HG03280 (cell line): ENCODE results near the gene DPPA3.
"Not testable (repeated sequence)": the region's sequence is repeated elsewhere in the genome, so short reads cannot be mapped to it uniquely, and the experiment has no call there.

Experiments used
- ATAC-seq: cut with Tn5 transposase; IDR thresholded peaks from one replicate; pipeline ENCODE4 v1.9.1; 2021; ENCODE audit warnings: mild to moderate bottlenecking, moderate library complexity; ENCODE audit not compliant: unreplicated experiment

DPPA3 gene

GRCh38 chr12:7729746-7730145, 18.5 kb downstream of the DPPA3 start:
- no peak for ATAC-seq

GRCh38 chr12:7730984-7731383, 19.8 kb downstream of the DPPA3 start:
- ATAC-seq = not testable (repeated sequence)

GRCh38 chr12:7731486-7731885, 20.3 kb downstream of the DPPA3 start:
- ATAC-seq = no peak

GRCh38 chr12:7732993-7733392, 21.8 kb downstream of the DPPA3 start:
- no peak for ATAC-seq

DNA sequence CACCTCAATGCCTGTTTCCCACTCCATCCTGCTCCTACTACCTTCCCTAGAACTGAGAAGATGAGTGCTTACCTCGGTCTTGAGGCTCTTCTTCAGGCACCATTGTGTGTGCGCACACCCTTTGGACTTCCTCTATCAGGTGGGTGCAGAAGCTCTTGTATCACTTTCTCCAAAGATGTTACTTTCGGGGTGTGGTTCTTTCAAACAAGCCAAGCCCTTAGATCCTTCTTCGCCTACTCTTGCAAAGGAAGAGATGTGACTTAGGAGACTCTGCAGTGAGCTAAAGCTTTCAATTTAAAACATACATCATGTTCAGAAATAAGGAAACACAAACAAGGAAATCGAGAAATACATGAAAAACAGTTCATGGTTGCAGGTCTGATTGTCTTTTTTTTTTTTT, 36.0 kb downstream of the DPPA3 start, which contains the start of gene CLEC4C:
Gene CLEC4C, minus strand, starts transcription at position 130 of the 400 bp plus-strand sequence. Its CDS starts 27 bp downstream, at position 103.
- ATAC-seq = no peak

- no peak for ATAC-seq
These were observed 37.6 kb downstream of the DPPA3 start for GRCh38 chr12:7748852-7749251.

DNA sequence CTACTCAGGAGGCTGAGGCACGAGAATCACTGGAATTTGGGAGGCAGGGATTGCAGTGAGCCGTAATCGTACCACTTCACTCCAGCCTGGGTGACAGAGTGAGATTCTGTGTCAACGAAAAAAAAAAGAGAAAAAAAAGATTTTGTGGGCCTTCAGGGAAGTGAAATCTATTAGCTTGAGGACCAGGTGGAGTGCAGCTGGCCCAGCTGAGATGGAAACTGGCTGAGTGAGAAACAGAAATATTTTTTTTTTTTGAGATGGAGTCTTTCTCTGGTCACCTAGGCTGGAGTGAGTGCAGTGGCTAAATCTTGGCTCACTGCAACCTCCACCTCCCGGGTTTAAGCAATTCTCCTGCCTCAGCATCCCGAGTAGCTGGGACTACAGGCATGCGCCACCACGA, 38.2 kb downstream of the DPPA3 start:
- ATAC-seq = no peak

DNA sequence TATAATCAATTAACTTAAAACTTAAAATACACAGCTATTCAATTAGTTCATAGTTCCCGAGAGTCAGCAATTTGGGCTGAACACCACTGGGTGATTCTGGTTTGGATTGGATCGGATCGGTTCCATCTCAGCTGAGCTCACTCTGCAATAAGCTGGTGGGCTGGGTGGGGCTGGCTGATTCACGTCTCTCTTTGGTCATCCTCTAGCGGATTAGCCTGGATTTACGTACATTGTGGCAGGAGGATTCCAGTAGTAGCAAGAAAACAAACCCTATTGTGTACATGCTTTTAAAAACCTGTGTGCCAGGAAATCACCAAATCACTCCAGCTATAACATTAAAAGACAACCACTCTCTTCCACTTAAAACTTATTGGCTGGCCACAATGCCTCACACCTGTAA, 39.1 kb downstream of the DPPA3 start:
- no peak for ATAC-seq

- no peak for ATAC-seq
These were observed 40.2 kb downstream of the DPPA3 start for GRCh38 chr12:7751394-7751793.

DNA sequence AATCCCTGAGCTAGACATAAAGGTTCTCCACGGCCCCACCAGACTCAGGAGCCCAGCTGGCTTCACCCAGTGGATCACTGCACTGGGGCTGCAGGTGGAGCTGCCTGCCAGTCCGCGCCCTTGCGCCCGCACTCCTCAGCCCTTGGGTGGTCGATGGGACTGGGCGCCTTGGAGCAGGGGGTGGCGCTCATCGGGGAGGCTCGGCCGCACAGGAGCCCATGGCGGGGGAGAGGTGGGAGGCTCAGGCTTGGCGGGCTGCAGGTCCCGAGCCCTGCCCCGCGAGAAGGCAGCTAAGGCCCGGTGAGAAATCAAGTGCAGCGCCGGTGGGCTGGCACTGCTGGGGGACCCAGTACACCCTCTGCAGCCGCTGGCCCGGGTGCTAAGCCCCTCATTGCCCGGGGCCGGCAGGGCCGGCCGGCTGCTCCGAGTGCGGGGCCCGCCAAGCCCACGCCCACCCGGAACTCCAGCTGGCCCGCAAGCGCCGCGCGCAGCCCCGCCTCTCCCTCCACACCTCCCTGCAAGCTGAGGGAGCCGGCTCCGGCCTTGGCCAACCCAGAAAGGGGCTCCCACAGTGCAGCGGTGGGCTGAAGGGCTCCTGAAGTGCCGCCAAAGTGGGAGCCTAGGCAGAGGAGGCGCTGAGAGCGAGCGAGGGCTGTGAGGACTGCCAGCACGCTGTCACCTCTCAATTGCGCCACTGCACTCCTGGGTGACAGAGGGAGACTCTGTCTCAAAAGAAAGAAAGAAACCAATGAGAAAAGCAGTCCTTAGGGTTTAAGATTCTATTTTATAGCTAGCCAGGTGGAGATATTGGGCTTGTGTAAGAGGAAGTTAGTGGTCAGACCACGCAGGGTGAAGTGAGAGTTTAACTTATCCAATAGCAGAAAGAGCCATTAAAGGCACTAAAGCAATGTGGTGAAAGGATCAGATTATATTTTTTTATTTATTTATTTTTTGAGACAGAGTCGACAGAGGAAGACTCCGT, 41.0 kb downstream of the DPPA3 start:
- ATAC-seq = not testable (repeated sequence)

- not testable (repeated sequence) for ATAC-seq
These were observed 44.4 kb downstream of the DPPA3 start for GRCh38 chr12:7755668-7756067.

- no peak for ATAC-seq
These were observed 45.8 kb downstream of the DPPA3 start for GRCh38 chr12:7756993-7757392.

- no peak for ATAC-seq
These were observed 47.5 kb downstream of the DPPA3 start for GRCh38 chr12:7758766-7759140.
